Stimulated activated CD4-positive, alpha-beta T cell treated with anti-CD3 and anti-CD28 coated beads, Interleukin-4, amount 100 ng/mL, for 1 hour (primary cell): ENCODE results near the gene BET1L.
A peak's percentile ranks its signal among the peaks of the same experiment; 100 is the strongest.
"Not testable (repeated sequence)": the region's sequence is repeated elsewhere in the genome, so short reads cannot be mapped to it uniquely, and the experiment has no call there.

Source experiments
- DNase-seq: peaks from one replicate; pipeline ENCODE4 v3.0.0-alpha.2; 2020

Gene BET1L

DNA sequence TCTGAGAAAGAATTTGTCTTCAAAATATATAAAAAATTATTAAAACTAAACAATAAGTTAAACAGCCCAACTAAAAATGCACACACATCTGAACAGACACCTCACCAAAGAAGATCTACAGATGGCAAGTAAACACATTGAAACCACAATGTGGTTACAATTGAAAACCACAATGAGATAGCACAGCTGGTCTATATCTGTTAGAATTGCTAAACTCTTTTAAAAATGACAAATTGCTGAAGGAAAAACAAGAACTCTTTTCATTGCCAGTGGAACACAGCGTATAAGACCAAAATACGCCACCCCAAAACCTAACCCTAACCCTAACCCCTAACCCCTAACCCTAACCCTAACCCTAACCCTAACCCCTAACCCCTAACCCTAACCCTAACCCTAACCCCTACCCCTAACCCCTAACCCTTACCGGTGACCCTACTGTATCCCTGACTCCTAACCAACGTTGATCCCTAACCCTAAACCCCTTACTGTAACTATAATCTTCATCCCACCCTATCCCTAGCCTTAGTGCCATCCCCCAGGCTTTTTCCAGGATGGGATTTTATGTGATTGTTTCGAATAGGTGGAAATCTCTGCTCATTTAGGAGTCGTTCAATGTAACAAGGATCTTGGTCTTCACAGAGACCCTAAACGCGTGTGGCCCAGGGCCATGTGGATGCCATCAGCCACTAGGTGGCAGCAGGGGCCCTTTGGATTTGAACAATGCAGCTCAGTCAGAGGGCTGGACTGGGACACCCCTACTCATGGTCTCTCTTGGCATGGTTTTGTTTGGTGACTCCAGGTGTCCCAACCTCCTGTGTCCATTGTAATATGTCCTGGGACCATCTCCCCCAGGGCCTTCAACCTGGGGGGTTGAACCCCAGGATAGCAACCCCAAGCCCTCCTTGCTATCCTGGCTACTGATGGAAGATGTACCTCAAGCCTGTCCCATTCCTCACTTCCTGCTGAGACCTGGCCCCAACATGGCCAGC, 15.4 kb downstream of the BET1L start:
- DNase-seq, result peak; percentile 53

DNA sequence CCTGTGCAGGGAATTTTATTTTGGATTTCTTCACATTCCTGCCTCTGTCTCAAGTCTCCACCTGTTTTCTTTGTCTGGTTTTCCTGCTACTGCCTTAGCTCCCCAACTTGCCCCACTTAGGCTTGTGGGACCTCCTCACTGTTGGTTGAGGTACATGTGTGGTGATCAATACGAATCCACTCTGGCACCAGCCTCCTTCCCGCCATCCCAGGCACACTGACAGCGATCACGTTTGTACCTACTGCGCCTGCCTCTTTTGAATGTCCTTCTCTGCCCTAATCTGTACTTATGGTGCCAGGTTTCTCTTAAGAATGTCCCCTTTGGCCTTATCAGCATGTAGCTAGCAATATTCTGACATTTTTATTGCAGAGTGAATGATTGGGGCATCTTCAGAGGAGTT, 16.7 kb downstream of the BET1L start:
- not testable (repeated sequence) for DNase-seq

DNA sequence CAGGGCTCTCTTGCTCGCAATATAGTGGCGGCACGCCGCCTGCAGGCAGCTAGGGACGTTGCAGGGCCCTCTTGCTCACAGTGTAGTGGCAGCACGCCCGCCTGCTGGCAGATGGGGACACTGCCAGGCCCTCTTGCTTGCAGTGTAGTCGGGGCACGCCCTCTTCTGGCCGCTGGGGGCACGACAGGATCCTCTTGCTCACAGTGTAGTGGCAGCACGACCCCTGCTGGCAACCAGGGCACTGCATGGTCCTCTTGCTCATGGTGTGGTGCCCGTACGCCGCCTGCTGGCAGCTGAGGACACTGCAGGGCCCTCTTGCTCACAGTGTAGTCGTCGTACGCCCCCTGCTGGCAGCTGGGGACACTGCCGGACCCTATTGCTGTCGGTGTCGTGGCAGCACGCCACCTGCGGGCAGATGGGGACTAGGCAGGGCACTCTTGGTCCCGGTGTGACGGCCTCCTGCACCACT, 17.3 kb downstream of the BET1L start:
- peak; percentile 38 for DNase-seq

DNA sequence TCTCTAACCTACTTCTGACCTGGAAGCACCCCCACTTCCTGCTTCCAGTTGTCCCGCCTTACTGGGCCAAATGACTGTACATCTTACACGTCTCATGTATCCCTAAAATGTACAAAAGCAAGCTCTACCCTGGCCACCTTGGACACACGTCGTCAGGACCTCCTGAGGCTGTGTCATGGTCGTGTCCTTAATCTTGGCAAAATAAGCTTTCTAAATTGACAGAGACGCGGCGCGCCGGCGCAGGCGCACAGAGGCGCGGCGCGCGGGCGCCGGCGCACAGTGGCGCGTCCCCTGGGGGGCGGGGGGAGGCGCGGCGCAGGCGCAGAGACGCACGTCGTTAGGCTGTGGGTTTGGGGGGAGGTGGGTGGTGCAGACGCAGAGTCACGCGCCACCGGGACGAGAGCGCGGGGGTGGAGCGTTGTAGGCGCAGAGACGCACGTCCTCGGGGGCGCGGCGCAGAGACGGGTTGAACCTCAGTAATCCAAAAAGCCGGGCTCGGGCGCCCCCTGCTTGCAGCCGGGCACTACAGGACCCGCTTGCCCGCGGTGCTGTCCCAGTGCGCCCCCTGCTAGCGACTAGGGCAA, 17.9 kb downstream of the BET1L start:
- DNase-seq, result not testable (repeated sequence)

DNA sequence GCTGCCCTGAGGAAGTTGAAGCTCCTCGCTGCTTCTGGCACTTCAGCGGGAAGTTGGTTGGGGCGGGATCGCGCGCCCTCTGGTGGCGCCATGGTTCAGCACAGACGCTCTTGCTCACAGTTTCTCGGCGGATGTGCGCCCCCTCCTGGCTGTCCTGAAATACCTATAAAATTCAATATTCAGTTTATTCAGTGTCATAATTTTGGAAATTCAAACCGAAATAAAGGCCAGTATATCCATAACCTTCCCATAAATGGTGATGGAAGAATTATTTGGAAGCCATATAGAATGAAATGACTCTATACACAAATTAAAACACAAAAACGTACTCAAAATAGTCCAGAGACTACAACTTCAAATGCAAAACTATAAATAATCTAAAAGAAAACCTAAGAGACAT, 27.0 kb downstream of the BET1L start:
- not testable (repeated sequence) for DNase-seq
